WTC11 (cell line): ENCODE data around the gene VRTN. TPM values are rescaled to one million over a fixed set of nuclear protein-coding genes. Genes with fewer than 3 reads are reported as not detected.

Experiments
- ATAC-seq: fragments of 200-7000 bp; cut with Tn5 transposase; 2 replicates; pipeline ENCODE4 v1.10.0; 2021; ENCODE audit warnings: mild to moderate bottlenecking, moderate library complexity
- CTCF ChIA-PET: fragments of 300-600 bp; sonication (Branson Sonifier 250); formaldehyde crosslinking; loops from one replicate; lab custom pipeline; 2021; ENCODE audit warnings: antibody characterized with exemption; lab: Charles Lee
- POLR2A ChIA-PET: fragments of 350-600 bp; sonication (Branson Sonifier 250); formaldehyde crosslinking; loops from one replicate; lab custom pipeline; 2021; ENCODE audit warnings: antibody characterized with exemption; lab: Charles Lee
- DNase-seq: peaks from one replicate; pipeline ENCODE4 v3.0.0; 2021; ENCODE audit warnings: low spot score
- H3K27ac Mint-ChIP-seq: 2 replicates; pipeline ENCODE4 v1.8.0; 2021; ENCODE audit warnings: mixed read lengths
- H3K27me3 Mint-ChIP-seq: 2 replicates; pipeline ENCODE4 v1.8.0; 2021; ENCODE audit warnings: low read depth, mild to moderate bottlenecking, moderate library complexity, mixed read lengths
- H3K36me3 Mint-ChIP-seq: 2 replicates; pipeline ENCODE4 v1.8.0; 2021; ENCODE audit warnings: mixed read lengths
- H3K4me1 Mint-ChIP-seq: 2 replicates; pipeline ENCODE4 v1.8.0; 2022; ENCODE audit warnings: mixed read lengths
- H3K4me3 Mint-ChIP-seq: 2 replicates; pipeline ENCODE4 v1.8.0; 2021; ENCODE audit warnings: mild to moderate bottlenecking, moderate library complexity, mixed read lengths
- H3K9me3 Mint-ChIP-seq: 2 replicates; pipeline ENCODE4 v1.8.0; 2021; ENCODE audit warnings: mixed read lengths
- ATF1 ChIP-seq: sonication (generic); formaldehyde crosslinking; IDR thresholded peaks from 2 replicates; pipeline ENCODE4 v1.8.1; 2023; ENCODE audit warnings: mild to moderate bottlenecking, moderate library complexity, missing genetic modification reagents
- CTCF ChIP-seq: fragments of 200-600 bp; IDR thresholded peaks from 2 replicates; pipeline ENCODE4 v1.8.0; 2022; ENCODE audit warnings: antibody characterized with exemption
- ELF4 ChIP-seq: sonication (generic); formaldehyde crosslinking; IDR thresholded peaks from 2 replicates; pipeline ENCODE4 v1.8.1; 2022; ENCODE audit warnings: low read depth, mild to moderate bottlenecking, moderate library complexity, missing genetic modification reagents
- FOXJ3 ChIP-seq: sonication (generic); formaldehyde crosslinking; IDR thresholded peaks from 2 replicates; pipeline ENCODE4 v1.9.0; 2021; ENCODE audit warnings: missing genetic modification reagents, mild to moderate bottlenecking, borderline replicate concordance
- FOXP1 ChIP-seq: sonication (generic); formaldehyde crosslinking; IDR thresholded peaks from 2 replicates; pipeline ENCODE4 v1.8.0; 2022; ENCODE audit warnings: missing genetic modification reagents, mild to moderate bottlenecking, moderate library complexity, borderline replicate concordance
- GRHL2 ChIP-seq: fragments of 250-450 bp; sonication (Bioruptor Pico); IDR thresholded peaks from 2 replicates; pipeline ENCODE4 v1.8.0; 2022; ENCODE audit warnings: mild to moderate bottlenecking, moderate library complexity; ENCODE audit not compliant: insufficient replicate concordance, severe bottlenecking
- HMGA2 ChIP-seq: fragments of 250-450 bp; sonication (Bioruptor Pico); IDR thresholded peaks from 2 replicates; pipeline ENCODE4 v1.4.0; 2021; ENCODE audit warnings: mild to moderate bottlenecking, moderate library complexity
- HMGXB4 ChIP-seq: sonication (generic); formaldehyde crosslinking; IDR thresholded peaks from 2 replicates; pipeline ENCODE4 v1.8.1; 2023; ENCODE audit warnings: mild to moderate bottlenecking, moderate library complexity, missing genetic modification reagents
- IRF2 ChIP-seq: sonication (generic); formaldehyde crosslinking; IDR thresholded peaks from 2 replicates; pipeline ENCODE4 v1.8.0; 2022; ENCODE audit warnings: low read depth, missing genetic modification reagents, borderline replicate concordance
- RORB ChIP-seq: fragments of 250-450 bp; sonication (Bioruptor Pico); IDR thresholded peaks from 2 replicates; pipeline ENCODE4 v1.9.0; 2021; ENCODE audit warnings: mild to moderate bottlenecking
- SP1 ChIP-seq: sonication (generic); formaldehyde crosslinking; conservative IDR thresholded peaks from 2 replicates; pipeline ENCODE4 v1.8.1; 2022; ENCODE audit warnings: missing genetic modification reagents
- STAT6 ChIP-seq: sonication (generic); formaldehyde crosslinking; conservative IDR thresholded peaks from 2 replicates; pipeline ENCODE4 v1.8.1; 2023; ENCODE audit warnings: mild to moderate bottlenecking, low read depth, missing genetic modification reagents, moderate library complexity
- ZBTB43 ChIP-seq: sonication (generic); formaldehyde crosslinking; IDR thresholded peaks from 2 replicates; pipeline ENCODE4 v1.8.1; 2023; ENCODE audit warnings: mild to moderate bottlenecking, missing genetic modification reagents
- ZNF121 ChIP-seq: sonication (generic); formaldehyde crosslinking; IDR thresholded peaks from 2 replicates; pipeline ENCODE4 v1.8.0; 2023; ENCODE audit warnings: missing genetic modification reagents
- ZNF317 ChIP-seq: sonication (generic); formaldehyde crosslinking; IDR thresholded peaks from 2 replicates; pipeline ENCODE4 v1.8.1; 2023; ENCODE audit warnings: low read depth, mild to moderate bottlenecking, moderate library complexity, missing genetic modification reagents, borderline replicate concordance
- ZNF416 ChIP-seq: fragments of 250-450 bp; sonication (Bioruptor Pico); IDR thresholded peaks from 2 replicates; pipeline ENCODE4 v1.9.0; 2021; ENCODE audit warnings: mild to moderate bottlenecking, inconsistent platforms
- ZNF423 ChIP-seq: fragments of 250-450 bp; sonication (Bioruptor Pico); IDR thresholded peaks from 2 replicates; pipeline ENCODE4 v2.1.2; 2022; ENCODE audit warnings: mild to moderate bottlenecking, moderate library complexity
- ZNF512 ChIP-seq: sonication (generic); formaldehyde crosslinking; IDR thresholded peaks from 2 replicates; pipeline ENCODE4 v1.8.1; 2022; ENCODE audit warnings: missing genetic modification reagents, borderline replicate concordance
- total RNA-seq: library from RNA; stranded (reverse); gene quantifications from 3 replicates; pipeline ENCODE4 v1.2.3, GENCODE V29; 2021

VRTN gene
- total RNA-seq, 1 experiment from 2014 or later = 106 TPM

DNA sequence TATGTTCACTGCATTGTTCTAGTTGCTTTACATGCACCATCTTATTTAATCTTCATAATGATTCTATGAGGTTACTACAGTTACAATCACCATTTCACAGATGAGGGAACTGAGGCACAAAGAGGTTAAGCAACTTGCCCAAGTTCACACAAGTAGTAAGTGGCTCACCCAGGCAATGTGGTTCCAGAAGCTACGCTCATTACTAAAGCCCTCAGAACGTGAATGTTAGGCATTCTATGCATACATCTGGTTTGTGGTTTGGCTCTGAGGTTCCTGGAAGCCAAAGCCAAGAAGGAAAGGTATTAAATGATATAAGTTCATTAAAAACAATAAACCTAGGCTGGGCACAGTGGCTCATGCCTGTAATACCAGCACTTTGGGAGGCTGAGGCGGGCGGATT is 14.4 kb upstream of the VRTN start:
- no peaks in the 10 kb centered on the region for H3K9me3 Mint-ChIP-seq
- ATAC-seq (no peak), DNase-seq (no peak)
- no peak overlapping the region for H3K4me3 Mint-ChIP-seq
- ChIA-PET CTCF (no interaction called here), POLR2A (no interaction called here)
- TF ChIP-seq ZNF423 (CRISPR knock-in tag) = no peak
- no peak for TF ChIP-seq FOXP1 (CRISPR knock-in tag)
- no peak for TF ChIP-seq HMGXB4 (CRISPR knock-in tag)
- TF ChIP-seq ZNF317 (CRISPR knock-in tag) = no peak
- TF ChIP-seq IRF2 = no peak
- TF ChIP-seq STAT6 = no peak
- no peak for TF ChIP-seq ZBTB43 (CRISPR knock-in tag)
- H3K4me1 Mint-ChIP-seq = peaks cover 27% of the 10 kb centered on the region
- no peak overlapping the region for H3K27ac Mint-ChIP-seq
- H3K36me3 Mint-ChIP-seq = no peaks in the 10 kb centered on the region
- H3K27me3 Mint-ChIP-seq = no peaks in the 10 kb centered on the region

DNA sequence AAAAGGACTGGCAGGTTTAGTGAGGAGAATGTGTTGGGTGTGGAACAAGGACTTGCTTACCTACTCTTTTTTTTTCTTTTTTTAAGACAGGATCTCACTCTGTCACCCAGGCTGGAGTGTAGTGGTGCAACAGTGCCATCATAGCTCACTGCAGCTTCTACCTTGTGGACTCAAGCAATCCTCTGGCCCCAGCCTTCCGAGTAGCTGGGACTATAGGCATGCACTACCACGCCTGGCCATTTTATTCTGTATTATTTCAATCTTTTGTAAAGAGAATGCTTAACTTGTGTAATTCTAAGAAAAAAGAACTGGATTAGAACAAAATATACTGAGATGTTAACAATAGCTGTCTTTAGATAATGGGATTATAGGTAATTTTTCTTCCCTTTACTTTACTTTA is 1.9 kb upstream of the VRTN start:
- DNase-seq (no peak), ATAC-seq (peak; percentile 20; the same call in 1 of the 2 replicates)
- peaks cover 30% of the 10 kb centered on the region for H3K4me1 Mint-ChIP-seq
- peak overlapping the region; percentile 57 for H3K27ac Mint-ChIP-seq
- ChIA-PET POLR2A (interaction anchor here (2.1 kb wide), 1 partner anchor 20 kb away, joined by 16 read pairs; no protein-coding TSS in a partner anchor), CTCF (interaction anchor here (0.9 to 5.0 kb wide), 6 partner anchors 10 to 54 kb away, joined by 3 to 17 read pairs (median 4); partner anchors contain the start of gene ABCD4)
- TF ChIP-seq ELF4 (CRISPR knock-in tag) (no peak), GRHL2 (CRISPR knock-in tag) (no peak), HMGA2 (CRISPR knock-in tag) (no peak), FOXJ3 (CRISPR knock-in tag) (no peak), ZNF416 (CRISPR knock-in tag) (no peak), SP1 (no peak), CTCF (no peak), RORB (CRISPR knock-in tag) (no peak), ZNF121 (CRISPR knock-in tag) (no peak), ATF1 (CRISPR knock-in tag) (no peak), ZNF512 (CRISPR knock-in tag) (no peak)
- peak overlapping the region; percentile 93; the same call in 1 of the 2 replicates for H3K4me3 Mint-ChIP-seq
- no peaks in the 10 kb centered on the region for H3K27me3 Mint-ChIP-seq
- H3K36me3 Mint-ChIP-seq = peaks cover 10% of the 10 kb centered on the region
- no peaks in the 10 kb centered on the region for H3K9me3 Mint-ChIP-seq
